ENCODE data around the gene UBE2F.
"Not testable (repeated sequence)": the region's sequence is repeated elsewhere in the genome, so short reads cannot be mapped to it uniquely, and the experiment has no call there.

UBE2F gene

GRCh38 chr2:237962432-237963084, 4.3 kb upstream of the UBE2F start:
- DNase-seq (ENCODE audit: insufficient read length, low spot score) (no peak), FAIRE-seq (no peak)
- TF ChIP-seq POLR2A (IDR thresholded peaks at IDR 0.05; ENCODE audit: low read depth, low read length): no peak
- no peak for TF ChIP-seq POLR2AphosphoS5 (IDR thresholded peaks at IDR 0.05; ENCODE audit: low read depth, low read length)
- no peak for TF ChIP-seq POU2F2 (IDR thresholded peaks at IDR 0.05; ENCODE audit: low read depth, low read length)
- TF ChIP-seq TAF1 (IDR thresholded peaks at IDR 0.05; ENCODE audit: low read depth, low read length): no peak
- no peak for TF ChIP-seq SPI1 (IDR thresholded peaks at IDR 0.05; ENCODE audit: low read depth, low read length)
- no peak for TF ChIP-seq PAX5 (IDR thresholded peaks at IDR 0.05; ENCODE audit: insufficient read depth, low read length, severe bottlenecking)

GRCh38 chr2:237963490-237963991, 3.3 kb upstream of the UBE2F start:
- FAIRE-seq; DNase-seq (ENCODE audit: insufficient read length, low spot score): not testable (repeated sequence)

DNA sequence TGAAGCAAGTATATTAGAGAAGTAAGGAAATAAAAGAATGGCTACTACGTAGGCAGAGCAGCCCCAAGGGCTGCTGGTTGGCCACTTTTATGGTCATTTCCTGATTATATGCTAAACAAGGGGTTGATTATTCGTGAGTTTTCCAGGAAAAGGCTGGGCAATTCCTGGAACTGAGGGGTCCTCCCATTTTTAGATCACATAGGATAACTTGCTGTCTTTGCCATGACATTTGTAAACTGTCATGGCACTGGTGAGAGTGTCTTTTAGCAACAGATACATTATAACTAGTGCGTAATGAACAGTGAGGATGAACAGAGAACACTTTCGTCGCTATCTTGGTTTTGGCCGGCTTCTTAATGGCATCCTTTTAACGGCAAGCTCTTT, 2.6 kb upstream of the UBE2F start:
- FAIRE-seq (no peak), DNase-seq (ENCODE audit: insufficient read length, low spot score) (no peak)
- TF ChIP-seq PAX5 (IDR thresholded peaks at IDR 0.05; ENCODE audit: insufficient read depth, low read length, severe bottlenecking): no peak
- no peak for TF ChIP-seq POLR2A (IDR thresholded peaks at IDR 0.05; ENCODE audit: low read depth, low read length)
- TF ChIP-seq SPI1 (IDR thresholded peaks at IDR 0.05; ENCODE audit: low read depth, low read length): no peak
- no peak for TF ChIP-seq TAF1 (IDR thresholded peaks at IDR 0.05; ENCODE audit: low read depth, low read length)
- TF ChIP-seq POU2F2 (IDR thresholded peaks at IDR 0.05; ENCODE audit: low read depth, low read length): no peak
- no peak for TF ChIP-seq POLR2AphosphoS5 (IDR thresholded peaks at IDR 0.05; ENCODE audit: low read depth, low read length)

GRCh38 chr2:237964578-237965404, 2.0 kb upstream of the UBE2F start:
- no peak for DNase-seq (ENCODE audit: insufficient read length, low spot score)
- no peak for TF ChIP-seq POLR2AphosphoS5 (IDR thresholded peaks at IDR 0.05; ENCODE audit: low read depth, low read length)
- TF ChIP-seq TAF1 (IDR thresholded peaks at IDR 0.05; ENCODE audit: low read depth, low read length): no peak
- TF ChIP-seq POU2F2 (IDR thresholded peaks at IDR 0.05; ENCODE audit: low read depth, low read length): no peak
- TF ChIP-seq POLR2A (IDR thresholded peaks at IDR 0.05; ENCODE audit: low read depth, low read length): no peak
- no peak for TF ChIP-seq SPI1 (IDR thresholded peaks at IDR 0.05; ENCODE audit: low read depth, low read length)
- no peak for TF ChIP-seq PAX5 (IDR thresholded peaks at IDR 0.05; ENCODE audit: insufficient read depth, low read length, severe bottlenecking)
- FAIRE-seq: no peak

- not testable (repeated sequence) for FAIRE-seq; DNase-seq (ENCODE audit: insufficient read length, low spot score)
Measured at GRCh38 chr2:237965844-237966243, 970 bp upstream of the UBE2F start.

DNA sequence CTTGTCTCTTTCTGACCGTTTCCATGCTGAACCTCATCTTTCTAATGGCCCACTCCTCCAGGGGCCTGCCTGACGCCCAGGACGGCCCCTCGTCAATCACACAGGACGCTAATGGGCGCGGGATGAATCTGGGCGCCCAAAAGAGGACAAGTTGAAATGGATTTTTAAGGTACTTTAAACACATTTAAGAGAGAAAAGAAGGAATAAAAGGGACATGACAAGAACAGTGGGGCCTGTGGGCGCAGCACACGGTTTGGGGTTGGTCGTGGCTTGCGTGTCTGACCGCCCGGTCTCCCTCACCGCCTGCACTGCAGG, 607 bp upstream of the UBE2F start:
- no peak for FAIRE-seq
- DNase-seq (ENCODE audit: insufficient read length, low spot score): no peak
- TF ChIP-seq SPI1 (IDR thresholded peaks at IDR 0.05; ENCODE audit: low read depth, low read length): no peak
- no peak for TF ChIP-seq TAF1 (IDR thresholded peaks at IDR 0.05; ENCODE audit: low read depth, low read length)
- TF ChIP-seq POU2F2 (IDR thresholded peaks at IDR 0.05; ENCODE audit: low read depth, low read length): no peak
- no peak for TF ChIP-seq POLR2A (IDR thresholded peaks at IDR 0.05; ENCODE audit: low read depth, low read length)
- no peak for TF ChIP-seq POLR2AphosphoS5 (IDR thresholded peaks at IDR 0.05; ENCODE audit: low read depth, low read length)
- TF ChIP-seq PAX5 (IDR thresholded peaks at IDR 0.05; ENCODE audit: insufficient read depth, low read length, severe bottlenecking): no peak

- TF ChIP-seq TAF1 (IDR thresholded peaks at IDR 0.05; ENCODE audit: low read depth, low read length) (no peak), POU2F2 (IDR thresholded peaks at IDR 0.05; ENCODE audit: low read depth, low read length) (no peak), POLR2A (IDR thresholded peaks at IDR 0.05; ENCODE audit: low read depth, low read length) (no peak)
- DNase-seq (ENCODE audit: insufficient read length, low spot score) (no peak), FAIRE-seq (no peak)
Measured at GRCh38 chr2:237967463-237967951, 693 bp downstream of the UBE2F start.

GRCh38 chr2:237968048-237968862, 1.4 kb downstream of the UBE2F start:
- peak; percentile 82 for FAIRE-seq
- TF ChIP-seq POLR2AphosphoS5 (IDR thresholded peaks at IDR 0.05; ENCODE audit: low read depth, low read length) (no peak), TAF1 (IDR thresholded peaks at IDR 0.05; ENCODE audit: low read depth, low read length) (no peak), POLR2A (IDR thresholded peaks at IDR 0.05; ENCODE audit: low read depth, low read length) (no peak), PAX5 (IDR thresholded peaks at IDR 0.05; ENCODE audit: insufficient read depth, low read length, severe bottlenecking) (no peak), POU2F2 (IDR thresholded peaks at IDR 0.05; ENCODE audit: low read depth, low read length) (no peak), SPI1 (IDR thresholded peaks at IDR 0.05; ENCODE audit: low read depth, low read length) (no peak)
- peak; percentile 64 for DNase-seq (ENCODE audit: insufficient read length, low spot score)

DNA sequence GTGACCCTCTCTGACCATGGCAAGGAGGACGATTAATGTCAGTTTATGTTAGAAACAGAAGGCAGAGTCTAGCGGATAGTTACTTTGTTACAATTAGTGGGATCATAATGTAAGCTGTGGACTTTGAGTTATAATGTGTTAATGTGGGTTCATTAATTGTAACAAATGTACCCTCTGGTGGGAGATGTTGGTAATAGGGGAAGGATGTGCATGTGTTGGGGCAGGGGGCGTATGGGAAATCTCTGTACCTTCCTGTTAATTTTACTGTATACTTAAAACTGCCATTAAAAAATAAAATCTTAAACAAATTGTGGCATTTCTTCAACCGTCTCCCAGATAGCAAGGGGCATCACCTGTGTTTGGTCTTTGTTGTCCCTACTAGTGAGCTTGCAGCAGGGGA, 4.8 kb downstream of the UBE2F start:
- no peak for FAIRE-seq
- no peak for DNase-seq (ENCODE audit: insufficient read length, low spot score)
- TF ChIP-seq TAF1 (IDR thresholded peaks at IDR 0.05; ENCODE audit: low read depth, low read length) (no peak), PAX5 (IDR thresholded peaks at IDR 0.05; ENCODE audit: insufficient read depth, low read length, severe bottlenecking) (no peak), POLR2AphosphoS5 (IDR thresholded peaks at IDR 0.05; ENCODE audit: low read depth, low read length) (no peak), SPI1 (IDR thresholded peaks at IDR 0.05; ENCODE audit: low read depth, low read length) (no peak), POLR2A (IDR thresholded peaks at IDR 0.05; ENCODE audit: low read depth, low read length) (no peak), POU2F2 (IDR thresholded peaks at IDR 0.05; ENCODE audit: low read depth, low read length) (no peak)
